Temporal lobe (tissue), 1 donor: ENCODE data around the gene TMEM202. TPM values are rescaled to one million over a fixed set of nuclear protein-coding genes. Genes with fewer than 3 reads are reported as not detected.

ENCODE experiments used
- total RNA-seq: library from RNA; depleted of rRNA; stranded (reverse); fragments of >200 nt; gene quantifications from one replicate; pipeline ENCODE4 v1.2.3, GENCODE V29; 2014

Gene TMEM202
- total RNA-seq, 1 donor from 2014 or later, result not detected

Other genes starting within 250 kb of the TMEM202 start
- 0.49 TPM for gene GRAMD2A, start 200.5 kb upstream of the TMEM202 start, total RNA-seq
- gene PKM, start 167.1 kb upstream of the TMEM202 start, total RNA-seq, result 253 TPM
- 60.2 TPM for gene PARP6, start 125.8 kb upstream of the TMEM202 start, total RNA-seq
- gene CELF6, start 78.1 kb upstream of the TMEM202 start, total RNA-seq, result 10.3 TPM
- 23.8 TPM for gene HEXA, start 22.3 kb upstream of the TMEM202 start, total RNA-seq
- gene ARIH1, start 76.0 kb downstream of the TMEM202 start, total RNA-seq, result 35.2 TPM